ENCODE measurements around the gene CHCT1. TPM values are rescaled to one million over a fixed set of nuclear protein-coding genes. Genes with fewer than 3 reads are reported as not detected.
"Not testable (repeated sequence)": the region's sequence is repeated elsewhere in the genome, so short reads cannot be mapped to it uniquely, and the experiment has no call there.

CHCT1 gene
- total and polyA plus RNA-seq, 8 donors = 0.45 TPM; not detected in 7

GRCh38 chr17:60383379-60383778, 38.9 kb upstream of the CHCT1 start:
- H3K4me3 ChIP-seq = no peak overlapping the region
- H3K4me1 ChIP-seq = peaks cover 17 to 58% of the 10 kb centered on the region in 2 donors
- ATAC-seq = no peak
- intact Hi-C loops (cut with DNase I) = no loop called here
- no peaks in the 10 kb centered on the region for H3K27me3 ChIP-seq
- TF ChIP-seq, protein P1, sequence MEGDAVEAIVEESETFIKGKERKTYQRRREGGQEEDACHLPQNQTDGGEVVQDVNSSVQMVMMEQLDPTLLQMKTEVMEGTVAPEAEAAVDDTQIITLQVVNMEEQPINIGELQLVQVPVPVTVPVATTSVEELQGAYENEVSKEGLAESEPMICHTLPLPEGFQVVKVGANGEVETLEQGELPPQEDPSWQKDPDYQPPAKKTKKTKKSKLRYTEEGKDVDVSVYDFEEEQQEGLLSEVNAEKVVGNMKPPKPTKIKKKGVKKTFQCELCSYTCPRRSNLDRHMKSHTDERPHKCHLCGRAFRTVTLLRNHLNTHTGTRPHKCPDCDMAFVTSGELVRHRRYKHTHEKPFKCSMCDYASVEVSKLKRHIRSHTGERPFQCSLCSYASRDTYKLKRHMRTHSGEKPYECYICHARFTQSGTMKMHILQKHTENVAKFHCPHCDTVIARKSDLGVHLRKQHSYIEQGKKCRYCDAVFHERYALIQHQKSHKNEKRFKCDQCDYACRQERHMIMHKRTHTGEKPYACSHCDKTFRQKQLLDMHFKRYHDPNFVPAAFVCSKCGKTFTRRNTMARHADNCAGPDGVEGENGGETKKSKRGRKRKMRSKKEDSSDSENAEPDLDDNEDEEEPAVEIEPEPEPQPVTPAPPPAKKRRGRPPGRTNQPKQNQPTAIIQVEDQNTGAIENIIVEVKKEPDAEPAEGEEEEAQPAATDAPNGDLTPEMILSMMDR (IDR thresholded peaks at IDR 0.05) = no peak
- no peak for DNase-seq
- no peaks in the 10 kb centered on the region for H3K9me3 ChIP-seq
- peak overlapping the region in 1 of 2 donors; percentile 33 for H3K27ac ChIP-seq
- no peaks in the 10 kb centered on the region for H3K36me3 ChIP-seq

- H3K9me3 ChIP-seq; ATAC-seq; H3K4me3 ChIP-seq; H3K27me3 ChIP-seq; H3K36me3 ChIP-seq; intact Hi-C loops (cut with DNase I); DNase-seq: not testable (repeated sequence)
- H3K4me1 ChIP-seq = peaks cover 23 to 73% of the 10 kb centered on the region in 2 donors
- H3K27ac ChIP-seq = peak overlapping the region in 1 of 2 donors; percentile 33
Observed at GRCh38 chr17:60384921-60385320, 37.4 kb upstream of the CHCT1 start.

DNA sequence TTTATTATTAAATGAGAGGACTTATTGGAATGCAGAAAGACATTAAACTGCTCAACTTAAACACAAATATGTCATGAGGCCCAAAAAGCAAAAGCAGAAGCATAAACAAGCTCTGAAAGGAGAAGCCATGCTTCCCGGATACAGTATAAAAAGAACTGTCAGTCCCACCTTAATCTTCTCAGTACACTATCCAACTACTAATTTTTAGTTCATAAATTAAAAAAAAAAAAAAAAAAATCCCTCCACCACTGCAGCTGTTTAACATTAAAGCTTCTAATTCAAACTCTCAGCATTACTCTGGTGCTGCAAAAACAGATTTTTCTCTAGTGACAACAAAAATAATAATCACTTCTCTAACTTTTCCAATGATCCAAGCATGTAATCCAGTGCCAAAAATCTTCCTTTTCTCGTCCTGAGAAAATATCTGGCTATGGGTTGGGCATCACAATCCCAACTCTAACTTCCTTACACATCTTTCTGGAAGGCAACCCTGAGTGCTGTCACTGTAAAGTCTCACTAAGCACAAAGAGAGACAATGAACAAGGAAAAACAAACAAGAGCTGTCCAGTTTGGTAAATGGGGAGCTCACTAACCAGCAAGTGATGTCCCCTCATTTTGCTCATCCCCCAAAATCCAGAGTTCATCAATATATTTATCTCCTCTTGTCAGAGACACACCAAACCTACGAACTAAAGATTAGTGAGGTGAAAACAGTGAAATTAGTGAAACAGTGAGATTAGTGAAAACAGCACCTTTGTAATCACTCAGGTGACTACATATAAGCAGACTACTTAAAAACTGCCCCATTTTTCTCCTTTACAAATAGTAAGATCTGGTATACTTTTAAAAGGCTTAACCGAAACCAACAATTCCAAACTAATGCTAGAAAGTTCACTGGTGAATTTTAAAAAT, 35.9 kb upstream of the CHCT1 start:
- H3K27me3 ChIP-seq = no peaks in the 10 kb centered on the region
- no peaks in the 10 kb centered on the region for H3K36me3 ChIP-seq
- intact Hi-C loops (cut with DNase I) = no loop called here
- ATAC-seq (no peak), DNase-seq (no peak)
- TF ChIP-seq, protein P1 (IDR thresholded peaks at IDR 0.05) = no peak
- H3K4me1 ChIP-seq = peaks cover 23 to 84% of the 10 kb centered on the region in 2 donors
- peak overlapping the region in 1 of 2 donors; percentile 4 for H3K27ac ChIP-seq
- H3K4me3 ChIP-seq = no peak overlapping the region
- H3K9me3 ChIP-seq = no peaks in the 10 kb centered on the region

DNA sequence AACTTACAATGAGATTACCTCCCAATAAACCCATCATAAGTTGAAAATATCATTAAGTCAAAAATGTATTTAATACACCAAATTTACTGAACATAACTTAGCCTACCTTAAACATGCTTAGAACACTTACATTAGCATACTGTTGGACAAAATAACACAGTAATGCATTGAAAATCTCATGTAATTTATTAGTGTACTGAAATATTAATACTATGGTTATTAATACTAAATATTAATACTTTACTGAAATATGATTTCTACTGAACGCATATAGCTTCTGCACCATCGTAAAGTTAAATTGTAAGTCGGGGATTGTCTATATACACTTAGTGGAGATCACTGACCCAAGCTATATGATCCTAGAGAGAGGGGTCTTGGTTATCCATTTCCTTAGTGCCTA, 34.6 kb upstream of the CHCT1 start:
- intact Hi-C loops (cut with DNase I) = no loop called here
- H3K36me3 ChIP-seq = no peaks in the 10 kb centered on the region
- H3K27me3 ChIP-seq = no peaks in the 10 kb centered on the region
- H3K9me3 ChIP-seq = no peaks in the 10 kb centered on the region
- no peak for ATAC-seq
- H3K4me1 ChIP-seq = peaks cover 23 to 84% of the 10 kb centered on the region in 2 donors
- TF ChIP-seq, protein P1 (IDR thresholded peaks at IDR 0.05) = no peak
- no peak overlapping the region for H3K27ac ChIP-seq
- DNase-seq = no peak
- H3K4me3 ChIP-seq = no peak overlapping the region

GRCh38 chr17:60388742-60389141, 33.5 kb upstream of the CHCT1 start:
- TF ChIP-seq, protein P1 (IDR thresholded peaks at IDR 0.05) = no peak
- Histone ChIP-seq H3K27ac (peak overlapping the region in 1 of 2 donors; percentile 28), H3K9me3 (no peaks in the 10 kb centered on the region), H3K4me1 (peaks cover 23 to 82% of the 10 kb centered on the region in 2 donors), H3K4me3 (no peak overlapping the region), H3K27me3 (no peaks in the 10 kb centered on the region), H3K36me3 (no peaks in the 10 kb centered on the region)
- intact Hi-C loops (cut with DNase I) = no loop called here
- DNase-seq (no peak), ATAC-seq (no peak)

Measured in left lung (tissue), 10 donors.